Cerebellar nuclear complex (tissue), 1 donor: ENCODE results near the gene TGFBR3L.
"Not testable (repeated sequence)": the region's sequence is repeated elsewhere in the genome, so short reads cannot be mapped to it uniquely, and the experiment has no call there.

Experiments
- DNase-seq, 2 experiments: peaks; one replicate each; lab custom pipeline; 2025; lab: John Stamatoyannopoulos, UW

Gene TGFBR3L

DNA sequence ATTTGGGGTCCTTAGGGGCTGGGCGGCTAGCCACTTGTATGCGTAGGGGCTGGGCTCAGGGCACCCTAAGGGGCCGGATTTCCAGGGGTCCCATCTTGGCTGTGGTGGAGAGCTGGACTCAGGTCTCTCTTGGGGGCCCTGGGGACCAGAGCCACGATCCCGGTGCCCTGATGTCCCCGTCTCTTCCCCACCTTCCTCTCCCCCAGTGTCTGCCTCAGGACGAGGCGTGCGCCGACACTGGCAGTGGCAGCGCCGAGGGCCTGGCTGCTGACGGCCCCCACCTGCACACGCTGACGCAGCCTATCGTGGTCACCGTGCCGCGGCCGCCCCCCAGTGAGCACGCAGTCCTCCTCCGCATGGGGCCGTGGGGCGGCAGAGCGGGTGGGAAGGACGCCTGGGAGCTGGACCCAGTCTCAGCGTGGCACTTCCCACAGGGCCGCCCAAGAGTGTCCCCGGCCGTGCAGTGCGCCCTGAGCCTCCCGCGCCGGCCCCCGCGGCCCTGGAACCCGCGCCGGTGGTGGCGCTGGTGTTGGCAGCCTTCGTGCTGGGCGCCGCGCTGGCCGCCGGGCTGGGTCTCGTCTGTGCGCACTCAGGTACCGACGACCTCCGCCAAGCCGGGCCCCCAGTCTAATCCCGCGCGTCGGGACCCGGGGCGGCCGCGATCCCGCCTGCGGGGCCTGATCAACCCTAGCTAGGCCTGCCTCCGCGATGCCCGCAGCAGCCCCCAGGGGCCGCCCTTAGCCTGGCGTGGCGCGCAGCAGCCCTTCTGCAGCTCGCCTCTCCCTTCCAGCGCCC, 2.8 kb downstream of the TGFBR3L start:
- peak in 1 of 2 experiments; percentile 19 for DNase-seq

DNA sequence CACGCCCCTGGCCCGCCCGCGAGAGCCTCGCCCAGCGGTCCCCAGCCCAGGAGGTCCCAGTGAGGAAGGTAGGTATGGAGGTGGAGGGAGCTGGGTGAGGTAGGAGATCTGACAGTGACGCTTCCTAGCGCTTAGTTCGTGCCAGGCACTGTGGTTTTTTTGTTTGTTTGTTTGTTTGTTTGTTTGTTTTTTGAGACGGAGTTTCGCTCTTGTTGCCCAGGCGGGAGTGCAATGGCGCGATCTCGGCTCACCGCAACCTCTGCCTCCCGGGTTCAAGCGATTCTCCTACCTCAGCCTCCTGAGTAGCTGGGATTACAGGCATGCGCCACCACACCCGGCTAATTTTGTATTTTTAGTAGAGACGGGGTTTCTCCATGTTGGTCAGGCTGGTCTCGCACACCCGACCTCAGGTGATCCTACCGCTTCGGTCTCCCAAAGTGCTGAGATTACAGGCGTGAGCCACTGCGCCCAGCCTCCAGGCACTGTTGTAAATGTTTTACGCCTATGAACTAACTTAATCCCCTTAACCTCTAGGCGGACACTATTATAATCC, 3.5 kb downstream of the TGFBR3L start:
- DNase-seq = not testable (repeated sequence)

DNA sequence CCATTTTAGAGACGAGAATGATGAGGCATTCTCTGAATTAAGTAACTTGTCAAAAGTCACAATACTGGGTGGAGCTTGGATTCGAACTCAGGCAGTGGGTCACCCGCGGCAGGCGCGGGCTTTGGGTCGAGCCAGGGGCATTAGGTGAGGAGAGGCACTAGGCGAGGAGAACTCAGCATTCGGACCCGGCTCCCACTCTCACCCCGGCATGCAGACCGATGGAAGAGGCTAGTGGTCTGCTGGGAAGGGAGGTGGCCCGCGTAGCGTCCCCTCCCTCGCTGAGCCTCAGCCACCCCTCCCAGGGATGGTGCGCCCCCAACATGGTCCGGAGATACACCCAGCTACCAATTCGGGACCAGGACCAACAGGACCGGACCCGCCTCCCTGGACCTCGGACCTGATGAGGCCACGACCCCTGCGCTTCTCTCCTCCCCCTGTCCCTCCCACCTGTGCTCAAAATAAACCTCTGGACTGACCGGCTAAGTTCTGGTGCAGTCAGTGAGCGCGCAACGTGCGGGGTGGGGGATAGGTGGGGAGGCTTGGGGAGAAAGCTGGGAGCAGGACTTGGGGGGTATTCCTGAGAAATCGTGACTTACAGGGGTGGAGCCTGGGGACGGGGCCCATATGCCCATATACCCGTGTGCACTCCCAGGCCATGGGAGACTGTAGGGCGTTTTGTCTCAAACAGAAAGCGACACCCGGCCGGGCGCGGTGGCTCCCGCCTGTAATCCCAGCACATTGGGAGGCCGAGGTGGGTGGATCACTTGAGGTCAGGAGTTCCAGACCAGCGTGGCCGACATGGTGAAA, 4.2 kb downstream of the TGFBR3L start:
- no peak for DNase-seq

DNA sequence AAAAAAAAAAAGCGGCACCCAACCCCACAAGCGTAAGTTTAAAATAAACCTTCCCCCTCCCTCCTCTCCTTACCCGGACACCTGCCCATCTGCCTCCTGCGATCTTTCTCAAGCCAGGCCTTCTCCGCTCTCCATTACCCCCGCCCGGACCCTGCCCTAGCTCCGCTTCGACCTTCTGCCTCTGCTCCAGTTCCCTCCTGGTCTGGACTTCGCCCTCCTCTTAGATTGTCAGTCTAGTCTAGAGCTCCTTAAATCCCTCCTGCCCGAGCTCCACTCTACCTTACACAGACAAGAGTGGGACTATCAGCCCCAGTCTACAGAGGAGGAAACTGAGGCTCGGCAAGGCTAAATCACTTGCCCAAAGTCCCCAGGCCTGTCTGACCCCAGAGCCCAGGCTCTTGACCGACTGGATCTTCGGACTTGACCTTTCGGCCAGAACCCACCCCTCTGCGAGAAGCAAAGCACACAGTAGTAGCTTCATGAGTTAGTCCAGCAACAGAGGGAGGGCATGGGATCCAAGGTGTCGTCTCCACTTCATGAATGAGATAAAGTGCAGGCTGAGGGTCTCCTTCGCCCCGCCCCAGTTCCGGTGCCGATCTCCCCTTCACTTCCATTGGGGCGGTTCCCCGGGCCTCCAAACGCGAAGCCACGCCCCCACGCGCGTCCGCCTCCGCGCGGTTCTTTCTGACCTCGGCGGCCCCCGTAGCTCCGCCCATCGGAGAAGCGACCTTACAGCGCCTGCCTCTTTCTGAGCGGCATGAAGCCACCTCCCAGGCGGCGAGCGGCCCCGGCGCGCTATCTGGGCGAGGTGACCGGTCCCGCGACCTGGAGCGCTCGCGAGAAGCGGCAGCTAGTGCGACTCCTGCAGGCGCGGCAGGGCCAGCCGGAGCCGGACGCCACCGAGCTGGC, 5.2 kb downstream of the TGFBR3L start, which contains the start of gene SNAPC2:
Gene SNAPC2 (plus strand): TSS at position 729 of the 909 bp plus-strand sequence. CDS start 29 bp downstream, at position 758.
- DNase-seq = peak in 1 of 2 experiments; percentile 73

DNA sequence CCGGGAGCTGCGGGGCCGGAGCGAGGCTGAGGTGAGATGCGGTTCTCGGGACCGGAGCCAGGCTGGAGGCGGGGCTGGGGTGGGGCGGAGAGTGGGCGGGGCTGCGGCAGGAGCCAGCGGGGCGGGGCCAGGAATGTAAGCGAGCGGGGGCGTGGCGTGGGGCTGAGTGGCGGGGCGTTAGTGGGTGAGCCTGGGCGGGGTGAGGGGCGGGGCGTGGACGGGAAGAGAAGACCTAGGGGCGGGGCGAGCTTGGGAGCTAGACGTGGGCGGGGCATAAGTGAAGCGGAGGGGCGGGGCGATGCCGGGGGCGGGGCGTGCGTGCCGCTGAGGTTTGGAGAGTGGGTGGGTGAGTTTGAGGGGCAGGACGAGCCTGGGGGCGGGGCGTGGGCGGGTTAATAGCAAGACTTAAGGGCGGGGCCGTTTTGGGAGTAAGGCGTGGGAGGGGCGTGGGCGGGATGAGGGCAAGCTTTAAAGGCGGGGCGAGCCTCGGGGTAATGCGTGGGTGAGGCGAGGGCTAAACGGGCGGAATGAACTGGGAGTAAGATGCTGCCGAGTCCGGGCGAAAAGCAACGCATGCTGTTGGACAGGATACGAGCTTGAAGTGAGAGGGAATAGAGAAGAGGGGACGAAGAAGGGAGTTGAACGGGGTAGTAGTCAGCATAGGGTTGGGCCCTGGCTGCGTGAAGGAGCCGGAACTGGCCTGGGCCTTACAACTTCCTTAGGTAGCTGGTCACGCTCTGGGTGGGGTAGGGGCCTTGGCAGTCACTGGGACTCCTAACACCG, 6.1 kb downstream of the TGFBR3L start:
- DNase-seq = peak; percentile 70 to 78

DNA sequence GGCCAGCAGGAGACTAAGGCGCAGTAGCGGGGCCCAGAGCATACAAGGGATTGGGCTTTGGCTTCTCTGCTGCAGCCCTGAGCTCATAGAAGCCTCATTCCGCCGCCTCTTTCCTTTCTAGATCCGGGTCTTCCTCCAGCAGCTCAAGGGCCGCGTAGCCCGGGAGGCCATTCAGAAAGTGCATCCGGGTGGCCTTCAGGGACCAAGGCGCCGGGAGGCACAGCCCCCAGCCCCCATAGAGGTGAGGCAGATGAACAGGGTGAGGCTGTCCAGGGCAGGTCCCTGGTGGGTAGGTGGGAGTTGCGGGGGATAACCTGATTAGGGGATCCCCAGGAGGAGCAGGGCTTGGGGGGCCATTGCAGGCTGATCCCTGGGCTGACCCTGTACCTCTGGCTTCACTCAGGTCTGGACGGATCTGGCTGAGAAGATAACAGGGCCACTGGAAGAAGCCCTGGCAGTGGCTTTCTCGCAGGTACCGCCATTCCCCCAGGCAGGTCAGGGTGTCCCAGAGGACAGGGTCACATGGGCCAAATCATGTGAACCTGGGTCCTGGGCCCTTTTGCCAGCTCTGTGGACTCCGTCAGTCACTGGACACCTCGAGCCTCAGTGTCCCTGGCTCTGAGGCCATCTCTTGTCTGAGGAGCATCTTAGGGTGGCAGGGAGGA, 6.8 kb downstream of the TGFBR3L start:
- DNase-seq = no peak

DNA sequence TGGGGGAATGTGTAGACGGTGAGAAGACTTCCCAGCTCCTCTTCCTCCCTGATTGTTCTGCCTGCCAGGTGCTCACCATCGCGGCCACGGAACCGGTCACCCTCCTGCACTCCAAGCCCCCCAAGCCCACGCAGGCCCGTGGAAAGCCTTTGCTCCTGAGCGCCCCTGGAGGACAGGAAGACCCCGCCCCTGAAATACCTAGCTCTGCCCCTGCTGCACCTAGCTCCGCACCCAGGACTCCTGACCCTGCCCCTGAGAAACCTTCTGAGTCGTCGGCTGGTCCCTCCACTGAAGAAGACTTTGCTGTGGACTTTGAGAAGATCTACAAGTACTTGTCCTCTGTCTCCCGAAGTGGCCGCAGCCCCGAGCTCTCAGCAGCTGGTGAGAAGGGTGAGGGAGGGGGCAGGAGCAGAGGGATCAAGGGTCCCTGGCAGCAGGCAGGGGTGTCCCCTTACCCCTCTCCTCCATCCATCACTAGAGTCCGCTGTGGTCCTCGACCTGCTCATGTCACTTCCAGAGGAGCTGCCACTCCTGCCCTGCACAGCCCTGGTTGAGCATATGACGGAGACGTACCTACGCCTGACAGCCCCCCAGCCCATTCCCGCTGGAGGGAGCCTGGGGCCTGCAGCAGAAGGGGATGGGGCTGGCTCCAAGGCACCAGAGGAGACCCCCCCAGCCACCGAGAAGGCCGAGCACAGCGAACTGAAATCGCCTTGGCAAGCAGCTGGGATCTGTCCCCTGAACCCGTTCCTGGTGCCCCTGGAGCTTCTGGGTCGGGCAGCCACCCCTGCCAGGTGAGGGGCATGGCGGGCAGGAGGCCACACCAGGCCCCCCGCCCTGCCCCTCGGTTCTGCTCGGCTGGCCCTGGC, 7.6 kb downstream of the TGFBR3L start:
- no peak for DNase-seq

DNA sequence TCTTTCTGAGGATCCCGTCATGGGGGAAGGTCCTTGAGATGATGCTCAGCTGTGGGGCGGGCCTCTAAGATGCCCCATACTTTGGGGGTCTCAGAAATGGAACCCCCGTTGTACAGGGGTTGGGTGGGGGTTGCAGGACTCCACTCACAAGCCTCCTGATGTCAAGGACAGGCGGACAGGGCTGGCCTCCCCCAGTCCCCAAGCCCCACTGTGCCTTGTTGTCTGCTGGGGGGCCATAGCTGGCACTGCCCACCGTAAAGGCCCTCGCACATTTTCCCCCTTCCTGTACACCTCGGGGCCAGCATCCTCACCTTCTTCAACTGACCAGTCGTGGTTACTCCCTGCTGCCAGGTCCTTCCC, 8.2 kb downstream of the TGFBR3L start:
- no peak for DNase-seq

DNA sequence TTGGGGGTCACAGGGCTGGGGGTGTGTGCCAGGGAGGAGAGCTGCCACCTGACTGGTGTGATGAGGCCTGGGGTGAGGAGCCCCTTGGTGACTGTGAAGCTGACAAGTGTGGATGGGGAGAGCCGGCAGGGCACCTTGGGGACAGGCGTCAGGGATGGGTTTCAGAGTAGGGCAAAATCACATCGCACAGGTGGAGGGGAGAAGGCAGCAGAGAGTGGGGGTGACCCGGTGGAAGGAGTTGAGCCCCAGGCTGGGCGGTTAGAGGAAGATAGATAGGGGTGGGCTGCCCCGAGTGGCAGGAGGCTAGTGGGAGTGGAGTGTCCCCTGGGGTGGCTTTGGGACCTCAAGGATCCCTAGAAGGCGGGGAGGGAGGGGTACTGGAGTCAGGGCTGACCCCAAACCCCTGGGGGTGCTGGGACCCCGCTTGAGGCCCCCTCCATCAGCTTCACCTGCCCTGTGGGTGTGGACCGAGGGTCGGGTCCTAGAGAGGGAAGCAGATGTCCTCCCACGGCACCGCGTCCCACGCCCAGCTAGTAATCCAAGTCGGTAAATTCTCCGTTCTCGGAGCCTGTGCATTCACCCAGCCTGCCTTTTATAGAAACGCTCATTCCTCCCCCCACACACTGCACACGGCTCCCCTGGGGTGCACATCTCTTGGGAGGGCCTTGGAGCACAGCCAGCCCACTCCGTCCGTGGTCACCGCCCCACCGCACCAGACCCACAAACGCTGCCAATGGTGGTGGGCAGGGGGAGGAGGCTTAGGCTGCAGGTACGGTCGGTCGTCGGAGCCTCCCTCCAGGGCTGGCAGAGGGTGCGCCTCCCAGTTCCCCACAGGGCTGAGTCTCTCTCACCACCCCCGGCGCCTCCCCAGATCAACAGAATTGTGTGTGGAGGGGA, 8.9 kb downstream of the TGFBR3L start:
- DNase-seq = no peak

DNA sequence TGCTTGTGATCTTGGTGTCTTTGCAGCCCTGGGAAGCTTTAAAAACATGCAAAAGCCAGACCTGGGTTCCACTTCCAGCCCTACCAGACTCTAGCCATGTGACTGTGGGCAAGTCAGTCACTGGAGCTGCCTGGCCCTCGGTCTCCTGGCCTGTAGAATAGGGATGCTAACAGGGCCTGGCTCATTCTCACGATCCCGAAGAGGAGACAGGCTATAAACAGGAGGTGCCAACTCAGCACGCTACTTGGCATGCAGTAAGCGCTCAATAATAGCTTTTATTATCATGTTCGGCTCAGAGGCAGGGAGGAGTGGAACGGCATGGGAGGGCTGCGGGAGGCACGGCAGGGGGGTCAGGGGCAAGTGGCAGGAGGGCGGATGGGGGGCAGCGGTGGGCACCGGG, 9.6 kb downstream of the TGFBR3L start:
- DNase-seq = no peak

DNA sequence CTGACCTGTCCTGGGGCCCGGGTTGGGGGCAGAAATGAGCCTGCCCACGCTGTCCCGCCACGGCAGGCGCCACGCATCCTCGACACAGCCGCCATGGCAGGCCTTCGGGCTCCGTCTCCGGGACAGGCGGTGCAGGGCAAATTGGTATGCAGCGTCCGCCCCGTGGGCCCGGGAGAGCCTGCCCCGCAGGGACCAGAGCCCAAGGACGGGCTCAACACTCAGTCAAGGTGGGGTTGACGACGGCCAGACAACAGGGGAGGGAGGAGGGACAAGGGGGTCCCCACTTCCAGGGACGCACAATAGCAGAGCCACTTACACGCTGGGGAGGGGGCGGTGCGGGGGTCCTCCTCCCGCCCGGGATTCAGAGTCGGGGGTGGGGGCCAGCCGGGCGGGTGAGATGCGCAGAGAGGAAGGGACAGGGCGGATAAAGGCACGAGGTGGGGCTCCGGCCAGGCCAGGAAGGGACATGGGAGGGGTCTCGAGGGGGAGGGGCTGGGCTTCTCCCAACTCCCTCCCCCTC, 10.1 kb downstream of the TGFBR3L start:
- no peak for DNase-seq

DNA sequence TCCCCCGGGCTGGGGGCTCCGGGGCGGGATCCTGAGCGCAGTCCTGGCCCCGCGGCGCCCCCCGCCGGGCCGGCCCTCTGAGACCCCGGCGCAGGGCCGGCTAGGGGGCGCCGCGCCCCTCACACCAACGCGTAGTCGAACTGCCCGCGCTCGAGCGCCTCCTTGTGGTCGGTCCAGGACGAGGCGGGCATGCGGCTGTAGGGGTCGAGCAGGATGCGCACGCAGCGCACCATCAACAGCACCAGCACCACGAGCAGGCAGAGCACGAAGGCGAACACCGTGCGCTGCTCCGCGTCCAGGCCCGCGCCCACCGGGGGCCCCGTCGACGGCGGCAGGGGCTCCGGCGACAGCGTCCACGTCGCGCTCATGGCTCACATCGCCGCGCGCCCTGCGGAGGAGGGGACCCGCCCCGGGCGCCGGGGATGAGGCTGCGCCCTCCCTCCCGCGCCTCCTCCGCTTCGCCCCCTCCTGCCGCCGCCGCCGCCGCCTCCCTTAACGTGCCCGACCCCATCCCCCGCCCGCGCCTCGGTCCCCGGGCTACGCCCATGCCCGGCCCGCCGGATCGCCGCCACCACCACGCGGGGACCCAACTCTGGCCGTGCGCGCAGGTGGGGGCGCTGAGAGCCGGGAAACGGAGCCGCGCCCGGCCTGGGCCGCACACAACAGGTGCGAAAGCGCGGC, 10.7 kb downstream of the TGFBR3L start:
- DNase-seq = no peak

DNA sequence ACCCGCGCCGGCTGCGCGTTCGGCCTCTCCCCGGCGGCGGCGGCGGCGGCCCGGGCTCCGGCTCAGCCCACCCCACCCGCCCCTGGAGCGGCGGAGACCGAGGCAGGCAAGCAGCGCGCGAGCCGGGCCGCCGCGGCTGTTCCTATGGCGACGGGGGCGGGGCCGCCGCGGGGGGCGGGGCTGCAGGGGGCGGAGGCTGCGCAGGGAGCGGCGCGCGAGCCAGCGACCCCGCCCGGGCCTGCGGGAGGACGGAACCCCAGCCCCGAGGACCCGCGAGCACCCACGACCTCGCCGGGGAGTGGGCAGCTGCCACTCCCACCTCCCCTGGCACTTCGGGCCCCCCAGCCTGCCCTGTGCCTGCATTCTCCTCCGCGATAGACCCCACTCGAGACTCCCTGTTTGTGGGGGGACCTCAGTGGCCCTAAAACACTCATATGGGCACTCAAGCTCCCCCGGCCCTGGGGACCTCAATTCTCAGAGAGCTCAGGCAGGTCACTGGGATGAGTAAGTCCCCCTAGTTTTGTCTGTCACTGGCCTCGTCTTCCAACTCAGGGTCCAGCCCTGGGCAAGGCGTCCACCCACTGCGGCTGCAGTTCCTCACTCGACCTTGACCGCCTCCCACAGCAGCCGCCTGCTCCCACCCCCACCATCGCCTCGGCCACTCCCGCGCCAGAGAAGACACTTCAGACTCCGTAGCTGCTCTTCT, 11.5 kb downstream of the TGFBR3L start, which contains the start of gene CTXN1:
Gene CTXN1 (minus strand): TSS at position 115 of the 706 bp plus-strand sequence. CDS start 597 bp downstream, outside the sequence.
- no peak for DNase-seq

DNA sequence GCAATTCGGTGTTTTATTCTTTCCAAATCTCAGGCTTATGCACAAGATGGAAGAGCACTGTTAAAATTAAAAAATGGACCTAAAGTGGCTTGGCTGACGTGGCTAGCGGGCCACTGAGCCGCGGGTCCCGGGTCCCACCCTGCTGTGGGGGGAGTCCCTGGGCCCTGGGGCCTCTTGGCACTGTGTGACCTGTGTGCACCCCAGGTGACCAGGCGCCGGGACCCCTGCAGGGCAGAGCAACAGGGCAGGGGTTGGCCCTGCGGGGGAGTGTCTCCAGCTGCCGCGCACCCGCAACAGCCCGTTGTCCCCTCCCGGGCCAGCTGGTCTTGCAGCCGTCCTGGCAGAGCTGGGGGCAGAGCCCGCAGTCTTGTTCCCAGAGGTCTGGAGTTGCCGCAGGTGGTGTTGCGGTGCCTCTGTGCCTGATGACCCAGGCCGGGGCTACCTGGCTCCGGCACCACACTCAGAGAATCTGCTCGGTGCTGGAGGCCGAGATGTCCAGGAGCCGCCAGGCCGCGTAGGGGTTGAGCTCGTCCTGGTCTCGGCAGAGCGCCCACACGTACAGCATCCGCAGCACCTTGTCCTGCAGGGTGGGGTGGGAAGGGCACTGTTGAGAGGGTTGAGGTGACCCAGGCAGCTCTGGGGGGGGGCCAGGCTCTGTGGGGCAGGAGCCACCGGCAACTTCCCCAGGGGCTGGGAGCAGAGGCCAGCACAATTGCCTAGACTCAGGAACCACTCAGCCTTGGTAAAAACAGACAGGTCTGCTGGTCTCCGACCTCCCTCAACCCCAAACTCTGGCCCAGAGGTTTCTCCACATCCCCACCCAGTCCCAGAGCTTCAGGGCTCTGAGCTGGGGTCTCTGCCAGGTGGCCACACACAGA, 12.3 kb downstream of the TGFBR3L start:
- no peak for DNase-seq

DNA sequence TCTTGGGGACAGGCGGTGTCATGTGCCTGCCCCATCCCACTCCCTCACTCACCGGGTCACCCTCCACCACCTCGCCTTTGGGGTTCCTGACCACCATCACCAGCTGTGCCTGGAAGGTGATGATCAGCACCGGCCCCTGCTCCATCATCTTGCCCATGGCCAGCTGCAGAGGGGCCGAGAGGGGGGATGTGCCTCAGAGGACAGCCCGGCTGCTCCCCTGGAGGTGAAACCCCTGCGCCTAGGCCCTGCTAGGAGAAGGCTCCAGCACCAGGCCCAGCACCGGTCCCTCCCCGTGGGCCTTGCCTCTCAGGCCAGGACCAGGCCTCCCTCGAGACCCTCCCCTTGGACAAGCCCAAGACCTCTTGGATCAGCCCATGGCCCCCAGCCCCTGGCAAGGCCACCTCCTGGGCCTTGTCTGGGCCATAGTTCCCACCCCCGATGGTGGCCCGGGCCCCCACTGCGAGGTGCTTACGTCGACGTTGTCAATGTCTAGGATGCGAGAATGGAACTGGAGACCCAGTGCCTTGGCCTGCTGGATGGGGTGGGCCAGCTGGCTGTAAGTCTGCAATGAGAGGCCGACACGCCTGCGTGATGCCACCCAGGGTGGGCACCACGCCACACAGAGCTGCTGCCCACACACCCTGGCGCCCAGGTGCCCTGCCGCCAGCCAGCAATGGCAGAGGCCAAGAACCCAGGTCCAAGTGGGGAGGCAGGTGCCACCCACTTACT, 13.1 kb downstream of the TGFBR3L start:
- no peak for DNase-seq
